B cell (primary cell): Measurements from ENCODE around the gene TBC1D22A.

Experiments
- CTCF ChIP-seq: fragments of 200-600 bp; IDR thresholded peaks from one replicate; pipeline ENCODE4 v1.8.0; 2022; ENCODE audit warnings: antibody characterized with exemption, mild to moderate bottlenecking
- EZH2 ChIP-seq: IDR thresholded peaks from 2 replicates; pipeline ENCODE4 v1.6.1; 2012; ENCODE audit warnings: borderline replicate concordance, low read depth, mild to moderate bottlenecking, moderate library complexity, low read length; ENCODE audit not compliant: insufficient read depth, poor library complexity, severe bottlenecking

DNA sequence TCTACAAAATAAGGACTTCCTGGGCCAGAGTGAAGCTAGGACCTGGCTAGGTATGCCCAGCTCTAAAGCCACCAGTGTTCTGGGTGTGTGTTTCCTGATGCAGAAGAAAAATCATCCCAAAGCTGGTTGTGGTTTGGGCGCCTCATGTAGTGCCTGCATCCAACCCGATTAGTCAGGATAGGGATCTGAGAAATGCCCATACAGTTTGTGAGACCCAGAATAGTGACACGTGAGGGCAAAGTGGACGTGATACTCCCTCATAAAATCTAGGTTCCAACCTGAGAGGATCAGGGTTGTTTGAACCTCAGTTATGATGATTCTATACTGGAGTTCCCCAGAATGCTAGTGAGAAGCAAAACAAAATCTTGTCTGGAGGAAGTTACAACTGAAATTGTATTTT lies 238.4 kb downstream of the TBC1D22A start:
- TF ChIP-seq CTCF (no peak), EZH2 (no peak)
